Measurements from ENCODE around the gene KLHL20. TPM values are rescaled to one million over a fixed set of nuclear protein-coding genes. Genes with fewer than 3 reads are reported as not detected.
"Not testable (repeated sequence)": the region's sequence is repeated elsewhere in the genome, so short reads cannot be mapped to it uniquely, and the experiment has no call there.

Gene KLHL20
- total RNA-seq, 4 donors from 2014 or later, result 7.2 to 82.6 (median 51.9) TPM

DNA sequence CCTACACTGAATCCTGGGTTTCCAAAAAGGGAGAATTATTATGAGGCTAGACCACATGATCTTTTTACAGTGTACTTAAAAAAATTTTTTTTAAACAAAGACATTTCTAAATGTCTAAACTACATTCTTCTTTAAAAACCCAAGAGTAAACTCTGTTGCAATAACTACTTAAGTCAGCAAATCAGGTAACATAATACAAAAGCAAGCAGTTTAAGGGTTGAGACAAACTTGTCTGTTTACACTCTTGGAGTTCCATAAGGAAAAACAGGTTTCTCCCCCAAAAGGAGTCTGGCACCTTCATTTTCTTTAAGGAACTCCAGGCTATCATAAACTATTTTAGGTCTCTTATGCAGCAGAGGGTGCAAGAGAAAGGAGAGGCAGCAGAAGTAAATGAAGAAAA lies 32.6 kb upstream of the KLHL20 start:
- H3K4me1 ChIP-seq, result no peaks in the 10 kb centered on the region
- no peaks in the 10 kb centered on the region for H3K9me3 ChIP-seq
- TF ChIP-seq POLR2A (IDR thresholded peaks at IDR 0.05), result no peak
- TF ChIP-seq, protein P1, sequence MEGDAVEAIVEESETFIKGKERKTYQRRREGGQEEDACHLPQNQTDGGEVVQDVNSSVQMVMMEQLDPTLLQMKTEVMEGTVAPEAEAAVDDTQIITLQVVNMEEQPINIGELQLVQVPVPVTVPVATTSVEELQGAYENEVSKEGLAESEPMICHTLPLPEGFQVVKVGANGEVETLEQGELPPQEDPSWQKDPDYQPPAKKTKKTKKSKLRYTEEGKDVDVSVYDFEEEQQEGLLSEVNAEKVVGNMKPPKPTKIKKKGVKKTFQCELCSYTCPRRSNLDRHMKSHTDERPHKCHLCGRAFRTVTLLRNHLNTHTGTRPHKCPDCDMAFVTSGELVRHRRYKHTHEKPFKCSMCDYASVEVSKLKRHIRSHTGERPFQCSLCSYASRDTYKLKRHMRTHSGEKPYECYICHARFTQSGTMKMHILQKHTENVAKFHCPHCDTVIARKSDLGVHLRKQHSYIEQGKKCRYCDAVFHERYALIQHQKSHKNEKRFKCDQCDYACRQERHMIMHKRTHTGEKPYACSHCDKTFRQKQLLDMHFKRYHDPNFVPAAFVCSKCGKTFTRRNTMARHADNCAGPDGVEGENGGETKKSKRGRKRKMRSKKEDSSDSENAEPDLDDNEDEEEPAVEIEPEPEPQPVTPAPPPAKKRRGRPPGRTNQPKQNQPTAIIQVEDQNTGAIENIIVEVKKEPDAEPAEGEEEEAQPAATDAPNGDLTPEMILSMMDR (IDR thresholded peaks at IDR 0.05), result no peak
- DNase-seq, result no peak
- no peak overlapping the region for H3K27ac ChIP-seq
- H3K36me3 ChIP-seq, result no peaks in the 10 kb centered on the region
- intact Hi-C loops (cut with DNase I; ENCODE audit: low total_unique reads), result no loop called here
- H3K27me3 ChIP-seq, result no peaks in the 10 kb centered on the region
- no peak overlapping the region for H3K4me3 ChIP-seq

- DNase-seq; H3K4me1 ChIP-seq; H3K27ac ChIP-seq; H3K27me3 ChIP-seq; H3K9me3 ChIP-seq; H3K4me3 ChIP-seq; H3K36me3 ChIP-seq; intact Hi-C loops (cut with DNase I; ENCODE audit: low total_unique reads): not testable (repeated sequence)
These were observed 30.9 kb upstream of the KLHL20 start for GRCh38 chr1:173683838-173684237.

GRCh38 chr1:173685121-173685520 lies 29.7 kb upstream of the KLHL20 start:
- intact Hi-C loops (cut with DNase I; ENCODE audit: low total_unique reads); DNase-seq; H3K4me3 ChIP-seq; H3K27me3 ChIP-seq; H3K36me3 ChIP-seq; H3K4me1 ChIP-seq; H3K27ac ChIP-seq; H3K9me3 ChIP-seq: not testable (repeated sequence)

- intact Hi-C loops (cut with DNase I; ENCODE audit: low total_unique reads), result no loop called here
- Histone ChIP-seq H3K4me3 (no peak overlapping the region), H3K4me1 (no peaks in the 10 kb centered on the region), H3K27me3 (no peaks in the 10 kb centered on the region), H3K27ac (no peak overlapping the region), H3K9me3 (no peaks in the 10 kb centered on the region), H3K36me3 (no peaks in the 10 kb centered on the region)
- TF ChIP-seq, protein P1 (IDR thresholded peaks at IDR 0.05), result no peak
- TF ChIP-seq POLR2A (IDR thresholded peaks at IDR 0.05), result no peak
- DNase-seq, result no peak
These were observed 26.5 kb upstream of the KLHL20 start for GRCh38 chr1:173688300-173688699.

DNA sequence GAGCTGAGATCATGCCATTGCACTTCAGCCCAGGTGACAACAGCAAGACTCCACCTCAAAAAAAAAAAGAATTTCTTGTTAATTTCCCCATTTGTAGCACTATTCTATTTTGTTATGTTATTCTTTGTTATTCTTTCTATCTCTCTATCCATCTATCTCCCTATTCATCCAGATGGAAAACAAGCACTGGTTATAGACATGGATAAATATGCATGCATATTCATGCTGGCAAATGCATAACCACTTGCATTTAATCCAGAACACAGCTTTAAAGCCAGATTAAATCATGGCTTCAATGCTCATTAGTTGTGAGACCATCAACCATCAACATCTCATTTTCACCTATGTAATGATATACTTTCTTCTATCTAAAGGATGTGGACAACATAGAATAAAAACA lies 21.5 kb upstream of the KLHL20 start:
- no peak for DNase-seq
- no peak overlapping the region for H3K27ac ChIP-seq
- no peaks in the 10 kb centered on the region for H3K36me3 ChIP-seq
- H3K9me3 ChIP-seq, result no peaks in the 10 kb centered on the region
- no peaks in the 10 kb centered on the region for H3K4me1 ChIP-seq
- no peaks in the 10 kb centered on the region for H3K27me3 ChIP-seq
- intact Hi-C loops (cut with DNase I; ENCODE audit: low total_unique reads), result no loop called here
- no peak overlapping the region for H3K4me3 ChIP-seq
- TF ChIP-seq, protein P1 (IDR thresholded peaks at IDR 0.05), result no peak
- TF ChIP-seq POLR2A (IDR thresholded peaks at IDR 0.05), result no peak

GRCh38 chr1:173701299-173701698 lies 13.5 kb upstream of the KLHL20 start:
- intact Hi-C loops (cut with DNase I; ENCODE audit: low total_unique reads); H3K9me3 ChIP-seq; H3K36me3 ChIP-seq; H3K4me3 ChIP-seq; H3K27me3 ChIP-seq; H3K27ac ChIP-seq; DNase-seq; H3K4me1 ChIP-seq: not testable (repeated sequence)

DNA sequence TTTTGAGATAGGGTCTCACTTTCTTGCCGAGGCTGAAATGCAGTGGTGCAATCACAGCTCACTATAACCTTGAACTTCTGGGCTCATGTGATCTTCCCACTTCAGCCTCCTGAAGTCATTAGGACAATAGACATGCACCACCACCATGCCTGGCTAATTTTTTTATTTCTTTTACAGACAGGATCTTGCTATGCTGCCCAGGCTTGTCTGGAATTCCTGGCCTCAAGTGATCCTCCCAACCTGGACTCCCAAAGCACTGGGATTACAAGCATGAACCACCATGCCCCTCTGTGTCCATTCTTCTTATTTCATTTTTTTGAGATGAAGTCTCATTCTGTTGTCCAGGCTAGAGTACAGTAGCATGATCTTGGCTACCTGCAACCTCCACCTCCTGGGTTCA lies 12.0 kb upstream of the KLHL20 start:
- TF ChIP-seq, protein P1 (IDR thresholded peaks at IDR 0.05), result no peak
- no peak for TF ChIP-seq POLR2A (IDR thresholded peaks at IDR 0.05)
- Histone ChIP-seq H3K27me3 (no peaks in the 10 kb centered on the region), H3K27ac (no peak overlapping the region), H3K9me3 (no peaks in the 10 kb centered on the region), H3K4me3 (no peak overlapping the region), H3K4me1 (no peaks in the 10 kb centered on the region), H3K36me3 (no peaks in the 10 kb centered on the region)
- no peak for DNase-seq
- intact Hi-C loops (cut with DNase I; ENCODE audit: low total_unique reads), result no loop called here

All from uterus (tissue), 4 donors.